ENCODE results near the gene TINAGL1.
A peak's percentile ranks its signal among the peaks of the same experiment; 100 is the strongest.

TINAGL1 gene

GRCh38 chr1:31615414-31615813 lies 39.1 kb downstream of the TINAGL1 start:
- TF ChIP-seq CTCF (IDR thresholded peaks at IDR 0.05; ENCODE audit: low read depth, low read length, missing control alignments), result no peak

GRCh38 chr1:31615939-31616338 lies 39.6 kb downstream of the TINAGL1 start:
- Histone ChIP-seq H3K36me3 (replicated peaks) (no peaks in the 10 kb centered on the region), H3K27me3 (replicated peaks) (peaks cover 3% of the 10 kb centered on the region), H3K27ac (no peak overlapping the region), H3K4me3 (ENCODE audit: low read depth, low read length) (no peak overlapping the region)
- in situ Hi-C loops (cut with HindIII; ENCODE audit: low pct_ligation_motif_present, low sequenced_read_pairs), result no loop called here
- DNase-seq, result no peak
- TF ChIP-seq CTCF (IDR thresholded peaks at IDR 0.05; ENCODE audit: low read depth, low read length, missing control alignments), result no peak

More at GRCh38 chr1:31615414-31615813, 39.1 kb downstream of the TINAGL1 start:
- Histone ChIP-seq H3K27ac (no peak overlapping the region), H3K36me3 (replicated peaks) (no peaks in the 10 kb centered on the region), H3K27me3 (replicated peaks) (peaks cover 3% of the 10 kb centered on the region), H3K4me3 (ENCODE audit: low read depth, low read length) (no peak overlapping the region)
- in situ Hi-C loops (cut with HindIII; ENCODE audit: low pct_ligation_motif_present, low sequenced_read_pairs), result no loop called here
- no peak for DNase-seq

GRCh38 chr1:31617218-31617915 lies 41.1 kb downstream of the TINAGL1 start, which contains the start of gene HCRTR1:
HCRTR1 (plus strand) TSS chr1:31617689; CDS start chr1:31619193, 1,504 bp downstream.
- Histone ChIP-seq H3K36me3 (replicated peaks) (no peaks in the 10 kb centered on the region), H3K4me3 (ENCODE audit: low read depth, low read length) (peak within 1 kb of the TSS; percentile 54), H3K27me3 (replicated peaks) (peaks cover 3% of the 10 kb centered on the region), H3K27ac (no peak within 1 kb of the TSS)
- DNase-seq, result no peak
- TF ChIP-seq CTCF (IDR thresholded peaks at IDR 0.05; ENCODE audit: low read depth, low read length, missing control alignments), result no peak
- in situ Hi-C loops (cut with HindIII; ENCODE audit: low pct_ligation_motif_present, low sequenced_read_pairs), result no loop called here

GRCh38 chr1:31617916-31618746 lies 41.8 kb downstream of the TINAGL1 start:
- TF ChIP-seq CTCF (IDR thresholded peaks at IDR 0.05; ENCODE audit: low read depth, low read length, missing control alignments), result peak; percentile 84
- Histone ChIP-seq H3K27me3 (replicated peaks) (peaks cover 3% of the 10 kb centered on the region), H3K36me3 (replicated peaks) (no peaks in the 10 kb centered on the region), H3K4me3 (ENCODE audit: low read depth, low read length) (peak overlapping the region; percentile 54), H3K27ac (no peak overlapping the region)
- in situ Hi-C loops (cut with HindIII; ENCODE audit: low pct_ligation_motif_present, low sequenced_read_pairs), result no loop called here
- DNase-seq, result no peak

GRCh38 chr1:31618916-31619846 lies 42.9 kb downstream of the TINAGL1 start:
- no peaks in the 10 kb centered on the region for H3K36me3 ChIP-seq (replicated peaks)
- in situ Hi-C loops (cut with HindIII; ENCODE audit: low pct_ligation_motif_present, low sequenced_read_pairs), result no loop called here
- no peak for TF ChIP-seq CTCF (IDR thresholded peaks at IDR 0.05; ENCODE audit: low read depth, low read length, missing control alignments)
- H3K27ac ChIP-seq, result no peak overlapping the region
- peaks cover 3% of the 10 kb centered on the region for H3K27me3 ChIP-seq (replicated peaks)
- no peak for DNase-seq
- H3K4me3 ChIP-seq (ENCODE audit: low read depth, low read length), result no peak overlapping the region

All from brain microvascular endothelial cell (primary cell).